HG02852 (cell line): ENCODE measurements around the gene GREM1.

Experiments
- ATAC-seq: cut with Tn5 transposase; IDR thresholded peaks from one replicate; pipeline ENCODE4 v1.9.1; 2021; ENCODE audit warnings: mild to moderate bottlenecking, moderate library complexity; ENCODE audit not compliant: unreplicated experiment

The GREM1 gene

DNA sequence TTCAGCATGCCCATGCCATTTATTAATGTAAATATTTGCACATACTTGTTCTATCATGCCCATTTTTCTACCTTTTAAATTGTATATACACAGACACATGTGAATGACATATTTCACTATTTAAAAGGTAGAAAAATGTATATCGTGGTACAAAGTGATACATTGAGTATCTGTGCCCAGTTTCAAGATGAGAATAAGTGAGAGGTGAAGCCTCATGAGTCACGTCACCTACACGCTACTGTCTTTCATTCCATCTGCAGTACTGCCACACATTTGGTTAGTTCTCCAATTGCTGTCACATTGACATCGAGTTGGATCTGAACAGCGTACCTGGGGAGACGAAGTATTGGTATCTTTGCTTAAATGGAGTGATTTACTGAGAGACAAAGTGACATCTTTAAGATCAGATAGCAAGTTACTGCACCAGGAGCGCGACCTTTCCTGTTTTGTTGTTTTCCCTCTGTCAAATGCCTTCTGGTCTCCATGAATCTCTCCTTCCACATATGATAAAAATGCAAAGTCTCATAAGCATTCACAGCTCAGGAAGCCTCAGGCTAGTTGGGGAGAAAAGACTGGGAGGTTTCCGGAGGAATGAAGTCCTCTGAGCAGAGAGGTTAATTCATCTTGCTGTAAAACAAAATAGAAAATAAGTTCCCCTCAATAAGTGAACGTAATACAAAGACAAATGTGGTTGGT, 12.0 kb downstream of the GREM1 start:
- no peak for ATAC-seq

DNA sequence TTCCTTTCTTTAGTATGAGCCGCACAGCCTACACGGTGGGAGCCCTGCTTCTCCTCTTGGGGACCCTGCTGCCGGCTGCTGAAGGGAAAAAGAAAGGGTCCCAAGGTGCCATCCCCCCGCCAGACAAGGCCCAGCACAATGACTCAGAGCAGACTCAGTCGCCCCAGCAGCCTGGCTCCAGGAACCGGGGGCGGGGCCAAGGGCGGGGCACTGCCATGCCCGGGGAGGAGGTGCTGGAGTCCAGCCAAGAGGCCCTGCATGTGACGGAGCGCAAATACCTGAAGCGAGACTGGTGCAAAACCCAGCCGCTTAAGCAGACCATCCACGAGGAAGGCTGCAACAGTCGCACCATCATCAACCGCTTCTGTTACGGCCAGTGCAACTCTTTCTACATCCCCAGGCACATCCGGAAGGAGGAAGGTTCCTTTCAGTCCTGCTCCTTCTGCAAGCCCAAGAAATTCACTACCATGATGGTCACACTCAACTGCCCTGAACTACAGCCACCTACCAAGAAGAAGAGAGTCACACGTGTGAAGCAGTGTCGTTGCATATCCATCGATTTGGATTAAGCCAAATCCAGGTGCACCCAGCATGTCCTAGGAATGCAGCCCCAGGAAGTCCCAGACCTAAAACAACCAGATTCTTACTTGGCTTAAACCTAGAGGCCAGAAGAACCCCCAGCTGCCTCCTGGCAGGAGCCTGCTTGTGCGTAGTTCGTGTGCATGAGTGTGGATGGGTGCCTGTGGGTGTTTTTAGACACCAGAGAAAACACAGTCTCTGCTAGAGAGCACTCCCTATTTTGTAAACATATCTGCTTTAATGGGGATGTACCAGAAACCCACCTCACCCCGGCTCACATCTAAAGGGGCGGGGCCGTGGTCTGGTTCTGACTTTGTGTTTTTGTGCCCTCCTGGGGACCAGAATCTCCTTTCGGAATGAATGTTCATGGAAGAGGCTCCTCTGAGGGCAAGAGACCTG, 13.2 kb downstream of the GREM1 start:
- no peak for ATAC-seq

DNA sequence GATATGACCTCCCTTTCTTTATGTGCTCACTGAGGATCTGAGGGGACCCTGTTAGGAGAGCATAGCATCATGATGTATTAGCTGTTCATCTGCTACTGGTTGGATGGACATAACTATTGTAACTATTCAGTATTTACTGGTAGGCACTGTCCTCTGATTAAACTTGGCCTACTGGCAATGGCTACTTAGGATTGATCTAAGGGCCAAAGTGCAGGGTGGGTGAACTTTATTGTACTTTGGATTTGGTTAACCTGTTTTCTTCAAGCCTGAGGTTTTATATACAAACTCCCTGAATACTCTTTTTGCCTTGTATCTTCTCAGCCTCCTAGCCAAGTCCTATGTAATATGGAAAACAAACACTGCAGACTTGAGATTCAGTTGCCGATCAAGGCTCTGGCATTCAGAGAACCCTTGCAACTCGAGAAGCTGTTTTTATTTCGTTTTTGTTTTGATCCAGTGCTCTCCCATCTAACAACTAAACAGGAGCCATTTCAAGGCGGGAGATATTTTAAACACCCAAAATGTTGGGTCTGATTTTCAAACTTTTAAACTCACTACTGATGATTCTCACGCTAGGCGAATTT, 14.9 kb downstream of the GREM1 start:
- no peak for ATAC-seq

DNA sequence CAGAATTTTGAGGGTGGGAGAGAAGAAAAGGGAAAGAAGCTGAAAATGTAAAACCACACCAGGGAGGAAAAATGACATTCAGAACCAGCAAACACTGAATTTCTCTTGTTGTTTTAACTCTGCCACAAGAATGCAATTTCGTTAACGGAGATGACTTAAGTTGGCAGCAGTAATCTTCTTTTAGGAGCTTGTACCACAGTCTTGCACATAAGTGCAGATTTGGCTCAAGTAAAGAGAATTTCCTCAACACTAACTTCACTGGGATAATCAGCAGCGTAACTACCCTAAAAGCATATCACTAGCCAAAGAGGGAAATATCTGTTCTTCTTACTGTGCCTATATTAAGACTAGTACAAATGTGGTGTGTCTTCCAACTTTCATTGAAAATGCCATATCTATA, 15.5 kb downstream of the GREM1 start:
- no peak for ATAC-seq

DNA sequence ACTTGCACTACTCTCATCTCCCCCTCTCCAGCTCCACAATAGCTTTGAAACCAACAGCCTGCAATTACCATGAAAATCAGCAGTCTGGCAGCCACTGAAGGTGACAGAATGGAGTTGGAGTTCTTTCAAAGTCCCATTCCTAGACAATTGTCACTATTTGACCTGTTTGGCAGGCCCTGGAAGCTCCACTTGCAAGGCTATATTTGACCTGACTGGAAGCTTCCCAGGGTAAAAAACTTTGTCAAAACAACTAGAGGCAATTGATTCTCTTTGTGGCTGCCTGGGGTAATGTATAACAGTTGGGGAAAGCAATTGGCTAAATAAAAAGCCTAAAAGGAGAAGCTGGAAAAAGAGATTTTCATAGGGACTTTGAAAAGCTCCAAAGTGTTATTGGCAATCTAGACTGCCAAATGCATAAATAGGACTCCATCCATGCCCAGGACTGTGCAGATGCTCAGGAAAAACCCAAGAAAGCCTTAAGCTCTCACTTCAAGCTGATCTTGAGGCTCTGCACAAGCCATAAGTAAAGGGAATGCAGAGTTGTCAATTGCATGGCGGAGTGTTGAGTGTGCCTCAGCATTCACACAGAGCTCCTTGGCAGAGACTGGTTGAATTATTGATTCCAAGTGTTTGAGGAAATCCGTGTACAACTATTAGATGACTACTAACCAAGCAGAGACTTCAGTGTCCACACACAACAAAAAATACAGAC, 18.3 kb downstream of the GREM1 start:
- ATAC-seq = no peak

DNA sequence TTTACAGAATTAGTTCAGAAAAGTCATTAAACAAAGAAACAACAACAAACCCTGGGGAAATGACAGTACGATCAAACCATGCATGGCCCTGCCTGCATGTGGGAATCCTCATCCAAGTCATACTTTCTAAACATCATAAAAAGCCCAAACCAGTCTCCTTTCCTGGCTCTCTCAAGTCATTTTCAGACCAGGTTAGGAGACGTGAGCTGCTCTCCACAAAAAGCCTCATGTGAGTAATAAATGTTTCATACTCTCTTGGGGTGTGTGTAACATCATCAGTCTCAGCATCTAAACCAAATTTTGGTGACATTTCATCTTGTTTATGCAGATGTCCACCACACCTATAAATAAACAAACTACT, 18.9 kb downstream of the GREM1 start:
- no peak for ATAC-seq

DNA sequence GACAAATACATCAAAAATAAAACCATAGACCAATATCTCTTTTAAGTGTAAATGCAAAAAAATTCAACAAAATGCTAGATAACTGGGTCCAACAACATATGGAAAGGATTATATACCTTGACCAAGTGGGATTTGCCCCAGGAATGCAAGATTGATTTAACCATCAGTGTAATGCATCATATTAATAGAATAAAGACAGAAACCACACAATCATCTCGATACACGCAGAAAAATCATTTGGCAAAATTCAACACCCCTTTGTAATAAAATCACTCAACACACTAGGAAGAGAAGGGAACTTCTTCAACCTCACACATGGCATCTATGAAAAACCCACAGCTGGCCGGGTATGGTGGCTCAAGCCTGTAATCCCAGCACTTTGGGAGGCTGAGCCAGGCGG, 19.5 kb downstream of the GREM1 start:
- no peak for ATAC-seq

DNA sequence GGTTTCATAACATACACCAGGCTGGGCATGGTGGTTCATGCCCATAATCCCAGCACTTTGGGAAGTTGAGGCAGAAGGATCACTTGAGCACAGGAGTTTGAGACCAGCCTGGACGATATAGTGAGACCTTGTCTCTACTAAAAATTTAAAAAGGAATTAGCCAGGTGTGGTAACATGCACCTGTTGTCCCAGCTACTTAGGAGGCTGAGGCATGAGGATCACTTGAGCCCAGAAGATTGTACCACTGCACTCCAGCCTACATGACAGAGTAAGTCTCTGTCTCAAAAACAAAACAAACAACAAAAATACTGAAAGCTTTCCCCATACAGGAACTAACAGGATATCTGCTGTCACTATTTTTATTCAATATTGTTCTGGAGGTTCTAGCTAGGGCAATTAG, 20.9 kb downstream of the GREM1 start:
- no peak for ATAC-seq

DNA sequence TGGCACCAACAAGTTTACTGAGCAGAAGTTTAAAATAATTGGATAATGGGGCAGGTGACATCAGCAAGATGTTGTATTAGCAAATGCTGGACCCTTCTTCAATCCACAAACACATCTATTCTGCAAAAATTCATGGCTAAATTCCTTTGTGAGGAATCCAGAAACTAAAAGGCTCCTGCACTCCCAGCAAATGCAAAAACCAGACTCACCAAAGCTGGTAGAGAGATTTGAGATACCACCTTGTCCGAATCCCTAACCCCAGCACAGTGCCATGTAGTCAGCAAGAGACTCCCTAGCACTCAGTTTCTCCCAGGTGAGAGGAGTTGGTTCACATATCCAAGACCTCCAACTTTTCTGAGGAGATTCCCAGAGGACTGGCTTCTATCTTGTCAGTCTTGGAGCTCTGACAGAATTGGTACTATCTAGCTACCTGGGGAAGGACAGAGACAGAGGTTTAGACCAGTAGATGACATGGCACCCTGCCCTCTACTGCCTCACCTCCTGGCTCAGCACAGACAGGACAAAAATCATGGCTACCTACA, 21.8 kb downstream of the GREM1 start:
- no peak for ATAC-seq

DNA sequence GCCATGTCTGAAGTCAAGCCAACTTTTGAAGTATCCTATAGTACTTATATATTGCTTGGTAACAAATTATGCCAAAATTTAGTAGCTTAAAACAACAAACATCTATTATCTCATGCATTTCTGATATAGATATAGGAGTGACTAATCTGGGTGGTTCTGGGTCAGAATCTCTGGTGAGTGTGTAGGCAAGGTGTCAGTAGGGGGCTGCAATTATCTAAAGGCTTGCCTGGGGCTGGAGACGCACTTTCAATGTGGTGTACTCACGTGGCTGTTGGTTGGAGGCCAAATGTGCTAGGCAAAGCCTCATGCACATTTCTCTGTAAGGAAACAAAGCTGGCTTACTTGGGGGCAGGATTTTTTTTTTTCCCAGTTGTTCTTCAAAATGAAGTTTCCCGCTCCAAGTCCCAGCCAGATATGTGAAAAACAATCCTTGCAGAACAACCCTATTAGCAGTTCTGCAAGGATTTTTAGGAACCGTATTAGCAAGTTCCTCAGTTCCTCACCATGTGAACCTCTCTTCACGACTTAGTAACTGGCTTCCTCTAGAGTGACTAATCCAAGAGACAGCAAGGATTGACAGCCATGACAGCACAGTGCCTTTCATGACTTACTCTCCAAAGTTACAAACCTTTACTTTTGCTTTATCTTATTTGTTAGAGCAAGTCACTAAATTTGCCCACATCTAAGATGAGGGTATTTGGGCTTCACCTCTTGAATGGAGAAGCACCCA, 25.8 kb downstream of the GREM1 start:
- ATAC-seq = no peak

DNA sequence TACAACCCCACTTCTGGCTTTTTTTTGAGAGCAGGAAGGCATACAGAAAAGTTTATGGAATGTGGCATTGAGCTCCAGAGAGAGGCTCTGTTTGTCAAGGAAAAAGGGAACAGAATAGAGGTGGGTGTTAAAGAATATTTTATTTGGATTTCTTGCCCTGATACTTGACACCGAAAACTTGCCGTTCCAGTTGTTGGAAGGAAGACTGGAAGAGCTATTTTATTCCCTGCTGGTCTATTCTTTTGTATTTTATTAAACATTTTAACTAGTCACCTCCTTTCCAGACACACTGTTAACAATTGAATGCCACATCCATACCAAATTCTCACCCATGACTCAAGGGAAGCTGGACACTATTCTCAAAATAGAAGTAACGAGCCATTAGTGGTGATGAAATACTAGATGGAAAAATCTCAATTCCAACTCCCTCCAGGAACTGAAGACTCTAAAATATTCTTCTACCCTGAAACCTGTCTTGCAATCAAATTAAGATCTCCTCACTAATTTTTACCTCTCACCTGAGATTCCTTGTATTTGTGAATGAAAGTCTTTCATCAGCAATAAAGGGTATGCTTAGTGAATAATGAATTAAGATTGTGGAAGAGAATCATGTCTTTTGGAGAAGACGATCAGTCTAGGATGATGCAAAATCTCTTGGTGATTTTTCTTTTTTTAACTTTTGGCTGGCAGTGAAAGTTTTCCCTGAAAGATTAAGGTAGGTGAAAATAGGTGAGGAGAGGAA, 28.5 kb downstream of the GREM1 start:
- ATAC-seq = no peak

DNA sequence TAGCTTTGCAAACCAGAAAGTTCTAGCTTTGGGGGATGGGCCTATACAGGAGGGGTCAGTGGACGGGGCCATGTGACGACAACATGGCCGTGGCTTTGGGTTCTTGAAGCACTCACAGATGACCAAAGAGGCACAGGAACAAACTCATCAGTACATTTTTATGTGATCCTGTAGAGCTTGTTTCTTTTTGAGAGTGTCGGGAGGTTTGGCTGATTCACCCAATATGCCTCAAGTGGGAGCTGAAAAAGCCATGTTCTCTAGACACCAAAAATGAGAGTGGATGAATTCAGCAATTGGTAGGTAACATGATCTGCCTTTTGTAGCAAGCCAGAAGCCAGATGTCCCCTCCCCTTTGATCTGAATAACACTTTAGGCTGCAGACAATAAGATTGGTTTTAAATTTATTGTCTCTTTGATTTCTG, 30.1 kb downstream of the GREM1 start:
- ATAC-seq = no peak

DNA sequence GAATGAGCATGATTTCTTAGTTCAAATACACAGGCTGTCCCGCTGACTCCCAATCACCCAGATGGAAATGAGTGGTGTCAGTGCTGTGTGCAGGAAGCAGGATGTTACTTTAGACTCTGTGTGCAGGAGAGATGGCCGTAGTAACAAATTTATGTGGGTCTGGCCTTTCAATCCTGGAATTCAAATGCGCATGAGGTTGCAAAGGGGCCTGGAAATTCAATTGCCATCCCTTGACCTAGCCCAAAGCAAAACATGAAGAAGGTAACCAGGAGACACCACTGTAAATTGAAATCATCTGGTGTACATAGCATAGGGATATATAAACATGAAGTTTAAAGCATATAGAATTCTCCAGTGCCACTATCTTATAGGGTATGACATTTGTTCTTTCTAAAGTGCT, 33.2 kb downstream of the GREM1 start:
- no peak for ATAC-seq

DNA sequence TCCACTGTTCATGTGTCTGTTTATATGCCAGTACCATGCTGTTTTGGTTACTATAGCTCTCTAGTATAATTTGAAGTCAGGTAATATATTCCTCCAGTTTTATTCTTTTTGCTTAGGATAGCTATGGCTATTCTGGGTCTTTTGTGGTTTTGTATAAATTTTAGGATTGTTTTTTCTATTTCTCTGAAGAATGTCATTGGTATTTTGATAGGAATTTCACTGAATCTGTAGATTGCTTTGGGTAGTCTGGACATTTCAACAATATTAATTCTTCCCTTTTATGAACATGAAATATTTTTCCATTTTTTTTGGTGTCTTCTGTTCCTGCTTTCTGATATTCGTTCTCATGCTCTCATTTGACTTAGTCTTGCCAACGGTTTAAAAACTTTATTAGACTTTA, 39.6 kb downstream of the GREM1 start:
- ATAC-seq = no peak

DNA sequence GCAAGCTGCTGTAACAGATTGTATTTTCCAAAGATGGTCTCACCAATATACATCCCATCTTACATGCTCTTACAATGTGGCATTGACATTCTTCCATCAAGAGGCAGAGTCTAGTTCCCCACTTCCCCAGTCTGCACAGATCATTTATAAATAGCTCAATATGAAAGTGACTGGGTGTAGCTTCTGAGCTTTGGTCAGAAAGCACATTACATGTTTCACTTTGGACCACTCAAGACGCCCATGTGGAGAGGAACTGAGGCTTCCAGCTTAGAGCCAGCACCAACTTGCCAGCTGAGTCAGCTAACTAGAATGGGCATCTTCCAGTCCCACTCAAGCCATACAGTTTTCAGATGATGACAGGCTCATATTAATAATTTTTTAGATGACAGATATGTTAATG, 45.5 kb downstream of the GREM1 start:
- no peak for ATAC-seq

DNA sequence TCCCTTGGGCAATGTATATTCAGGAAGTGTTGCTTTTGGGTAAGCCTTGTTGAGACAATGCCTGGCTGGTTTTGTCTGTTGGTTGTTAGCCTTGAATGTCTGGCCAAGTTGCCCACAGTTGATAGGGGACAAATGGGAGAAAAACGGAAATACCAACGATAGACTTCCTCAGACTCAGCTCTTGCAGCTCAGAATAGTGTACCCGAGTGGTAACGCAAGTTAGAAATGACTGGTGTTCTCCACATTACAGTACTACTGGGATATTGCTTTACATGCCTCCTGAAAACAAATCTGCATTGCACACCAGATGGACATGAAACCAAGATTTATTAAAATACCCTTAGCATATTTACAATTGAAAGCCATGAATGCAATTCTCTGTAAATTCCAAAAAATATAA, 47.4 kb downstream of the GREM1 start:
- no peak for ATAC-seq

DNA sequence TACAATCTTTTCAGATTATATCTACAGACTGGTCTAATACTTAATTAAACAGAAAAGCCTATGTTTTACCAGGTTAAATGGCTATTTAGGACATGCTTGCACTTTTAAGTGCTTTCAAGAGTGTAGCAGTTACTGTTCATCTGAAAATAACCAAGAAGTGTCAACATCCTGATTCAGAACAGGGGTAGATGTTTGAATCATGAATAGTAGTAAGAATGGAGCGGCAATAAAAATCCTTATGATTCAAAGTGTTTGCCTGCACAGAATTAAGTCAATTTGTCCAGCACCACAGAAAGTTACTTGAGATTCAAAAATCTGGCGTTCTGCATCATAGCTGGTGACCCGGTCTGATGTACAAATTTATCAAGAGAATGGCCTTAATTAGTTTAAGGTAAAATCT, 48.3 kb downstream of the GREM1 start:
- no peak for ATAC-seq

DNA sequence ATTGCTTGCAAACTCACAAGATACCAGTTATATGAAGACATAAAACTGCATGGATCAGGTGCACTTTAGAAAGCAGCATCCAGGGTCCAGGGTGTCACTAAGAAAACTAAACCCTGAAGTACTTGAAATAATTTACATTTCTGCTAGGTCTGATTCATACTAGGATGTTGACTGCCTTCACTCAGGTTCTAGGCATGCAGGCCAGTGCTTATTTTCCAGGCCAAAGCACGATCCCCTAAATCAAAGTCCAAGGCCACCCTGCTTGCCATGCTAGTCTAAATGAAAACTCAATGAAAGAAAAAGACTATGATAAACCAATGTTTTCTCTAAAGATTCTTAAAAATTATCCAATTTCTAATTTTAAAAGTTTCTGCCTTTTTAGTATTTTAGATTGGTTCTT, 49.4 kb downstream of the GREM1 start:
- ATAC-seq = no peak

DNA sequence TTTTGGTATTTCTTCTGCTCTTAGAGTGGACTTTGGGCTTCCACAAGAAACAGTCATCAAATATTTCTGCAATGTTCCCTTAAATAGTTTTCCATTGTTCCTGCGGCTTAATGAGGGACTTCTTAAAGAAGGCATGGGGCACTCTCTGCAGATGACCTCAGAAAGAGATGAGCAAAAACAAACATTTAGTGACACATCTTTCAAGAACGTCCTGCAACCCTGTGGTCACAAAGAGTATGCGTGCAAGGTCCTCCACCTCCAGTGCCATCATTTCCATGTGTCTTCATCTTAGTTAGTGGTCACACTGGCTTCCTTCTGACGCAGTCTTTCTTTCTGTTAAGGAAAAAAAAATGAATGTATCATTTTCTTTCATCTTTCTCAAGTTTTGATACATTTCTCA, 56.2 kb downstream of the GREM1 start:
- no peak for ATAC-seq

DNA sequence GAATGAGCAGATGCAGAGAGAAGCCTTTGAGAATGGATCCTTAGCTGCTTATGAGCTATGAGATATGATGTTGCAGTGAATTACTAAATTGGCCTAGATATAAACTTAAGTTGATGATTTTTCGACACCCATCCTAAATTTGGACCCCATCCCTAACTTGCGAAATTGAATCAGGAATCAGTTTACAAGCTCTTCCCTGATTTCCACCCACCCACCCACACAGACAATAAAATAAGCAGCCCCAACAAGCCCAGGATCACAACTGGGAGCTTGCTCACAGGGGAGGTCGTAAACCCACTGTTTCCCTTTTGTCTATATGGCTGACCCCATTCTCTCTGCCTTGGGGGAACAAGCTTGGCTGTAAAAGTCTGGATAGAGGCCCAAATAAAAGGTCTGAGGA, 57.3 kb downstream of the GREM1 start:
- ATAC-seq = no peak
